ENCODE measurements around the gene PARVB. TPM values are rescaled to one million over a fixed set of nuclear protein-coding genes. Genes with fewer than 3 reads are reported as not detected.

Gene PARVB
- total and polyA plus RNA-seq, 10 of the 15 experiments (the other 5 are each of a cell fraction or from before 2014, with no cell fraction given), result 5.2 to 264 (median 76.0) TPM

- TF ChIP-seq BCLAF1 (IDR thresholded peaks at IDR 0.05), result no peak
- no peak for TF ChIP-seq MEF2B (IDR thresholded peaks at IDR 0.05; ENCODE audit: partially characterized antibody, poor library complexity, severe bottlenecking)
- TF ChIP-seq SUPT20H (IDR thresholded peaks at IDR 0.05; ENCODE audit: borderline replicate concordance, control insufficient read depth, low read depth, low read length), result no peak
Observed at GRCh38 chr22:44029069-44029468, 5.0 kb downstream of the PARVB start (continued).

GRCh38 chr22:44030051-44030701 is 6.1 kb downstream of the PARVB start:
- in situ Hi-C loops (cut with MboI), result loop anchor here (10.0 to 25.0 kb wide), 2 partner anchors 1105 to 1368 kb away; no protein-coding TSS in a partner anchor
- Histone ChIP-seq H3K27me3 (replicated peaks in 1 of 2; ENCODE audit: control insufficient read depth in 2 of 2, insufficient read depth in 2 of 2, low read length in 1 of 2) (no peaks in the 10 kb centered on the region), H3K27ac (ENCODE audit: control insufficient read depth, insufficient read depth) (peak overlapping the region; percentile 65), H2AFZ (ENCODE audit: control insufficient read depth, low read depth, low read length) (no peak overlapping the region), H3K4me1 (ENCODE audit: control insufficient read depth, insufficient read depth, low read length) (peaks cover 23% of the 10 kb centered on the region), H3K4me2 (ENCODE audit: control insufficient read depth, insufficient read depth) (peak overlapping the region; percentile 47; the same call in 1 of the 2 replicates), H3K36me3 (ENCODE audit: control insufficient read depth in 2 of 2, insufficient read depth in 2 of 2, low read length in 1 of 2) (peaks cover 4 to 30% of the 10 kb centered on the region in 2 experiments), H3K9ac (ENCODE audit: control insufficient read depth, insufficient read depth, low read length) (no peak overlapping the region), H3K4me3 (no peak overlapping the region), H3K79me2 (ENCODE audit: control insufficient read depth, insufficient read depth, low read length) (peaks cover 90% of the 10 kb centered on the region), H3K9me3 (replicated peaks; ENCODE audit: control insufficient read depth, insufficient read depth, low read length) (no peaks in the 10 kb centered on the region; the same call in 2 of the 3 replicates), H4K20me1 (ENCODE audit: control insufficient read depth, insufficient read depth) (0 out of 2 replicates have a peak, but pooled peaks cover 2% of the 10 kb centered on the region)
- ChIA-PET CTCF (interaction anchor here (0.6 to 2.5 kb wide), 3 partner anchors 13 to 150 kb away, joined by 3 to 7 read pairs (median 3); no protein-coding TSS in a partner anchor), SMC1A (ENCODE audit: uncharacterized antibody, unreplicated experiment) (interaction anchor here (1.3 to 2.4 kb wide), 2 partner anchors 9 to 37 kb away, joined by 3 to 8 read pairs; no protein-coding TSS in a partner anchor), RAD21 (ENCODE audit: unreplicated experiment) (interaction anchor here (0.8 to 1.5 kb wide), 2 partner anchors 17 to 842 kb away, joined by 3 to 4 read pairs; no protein-coding TSS in a partner anchor), POLR2A (no interaction called here)
- TF ChIP-seq POLR2AphosphoS5 (IDR thresholded peaks at IDR 0.05; ENCODE audit: low read length), result 0 out of 2 replicates have a peak, but pooled peaks have one; percentile 26
- TF ChIP-seq MEF2A (IDR thresholded peaks at IDR 0.05; ENCODE audit: insufficient read depth, low read depth, low read length), result no peak
- 97% methylated on average over 18 of the region's 18 CpGs for WGBS (ENCODE audit: insufficient coverage, insufficient replicate concordance, low lambda C conversion rate, missing lambda C conversion rate)
- DNase-seq (ENCODE audit: low read depth, low spot score) (no peak), FAIRE-seq (no peak), ATAC-seq (no peak)
- intact Hi-C loops (cut with micrococcal nuclease; ENCODE audit: unreplicated experiment), result no loop called here
- no TSS peak for BruUV-seq (replicated peaks)

Measured in GM12878 (cell line).